NCI-H748 (cell line): ENCODE data around the gene OFD1.

Source experiments
- DNase-seq: peaks from one replicate; lab custom pipeline; 2025; ENCODE audit not compliant: unreplicated experiment; lab: John Stamatoyannopoulos, UW

Gene OFD1

DNA sequence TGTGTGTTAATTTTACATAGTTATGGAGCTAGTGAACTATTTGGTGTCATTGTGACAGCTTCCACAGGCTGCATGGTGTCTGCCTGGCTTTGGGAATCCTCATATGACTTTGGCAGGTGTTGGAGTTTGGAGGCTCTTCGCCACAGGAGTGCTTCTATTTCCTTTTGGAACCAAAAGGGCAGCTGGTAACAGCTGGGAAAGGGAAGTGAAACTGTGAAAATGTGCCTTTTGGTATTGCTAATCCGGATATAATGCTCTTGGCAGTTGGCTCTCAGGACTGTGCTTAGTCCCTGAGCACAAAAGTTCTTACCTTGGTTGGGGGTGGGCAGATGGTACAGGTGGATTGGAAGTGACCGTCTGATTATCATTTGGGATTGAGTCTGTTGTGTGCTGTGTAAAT lies 18.1 kb downstream of the OFD1 start:
- no peak for DNase-seq

DNA sequence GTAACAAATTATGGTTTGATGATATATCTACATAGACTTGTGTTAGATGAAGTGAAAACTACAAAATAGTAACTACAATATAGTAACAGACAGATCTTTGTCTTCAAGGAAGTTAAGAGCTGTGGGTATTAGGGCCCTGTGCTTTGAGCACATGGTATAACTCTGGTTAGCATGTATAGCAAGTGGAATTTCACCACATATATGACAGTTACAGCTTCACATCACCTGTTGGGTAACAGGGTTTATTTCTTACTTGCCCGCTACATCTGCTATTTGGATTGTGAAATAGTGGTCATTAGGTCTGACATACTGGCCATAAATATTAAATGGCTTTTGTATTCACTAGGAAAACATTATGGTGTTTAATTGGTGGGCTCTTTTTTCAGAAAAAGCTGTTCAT lies 20.2 kb downstream of the OFD1 start:
- no peak for DNase-seq

DNA sequence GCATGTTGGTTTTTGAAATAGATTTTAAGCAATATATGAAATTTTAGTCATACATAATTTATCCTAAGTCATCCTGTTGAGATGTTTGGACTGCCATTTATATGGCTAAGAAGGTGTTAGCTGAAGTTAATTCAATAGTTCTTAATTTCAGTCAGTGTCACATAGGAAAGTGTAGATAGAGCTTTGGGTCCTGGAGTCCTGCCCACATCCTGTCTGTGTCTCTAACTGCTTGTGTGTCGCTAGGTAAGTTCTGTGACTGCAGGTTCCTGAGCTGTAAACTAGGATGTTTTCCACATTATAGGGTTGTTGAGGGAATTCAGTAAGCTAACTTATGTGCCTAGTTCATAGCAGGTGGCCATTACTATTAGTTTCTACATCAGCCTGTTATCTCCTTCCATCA lies 20.7 kb downstream of the OFD1 start:
- DNase-seq = no peak

DNA sequence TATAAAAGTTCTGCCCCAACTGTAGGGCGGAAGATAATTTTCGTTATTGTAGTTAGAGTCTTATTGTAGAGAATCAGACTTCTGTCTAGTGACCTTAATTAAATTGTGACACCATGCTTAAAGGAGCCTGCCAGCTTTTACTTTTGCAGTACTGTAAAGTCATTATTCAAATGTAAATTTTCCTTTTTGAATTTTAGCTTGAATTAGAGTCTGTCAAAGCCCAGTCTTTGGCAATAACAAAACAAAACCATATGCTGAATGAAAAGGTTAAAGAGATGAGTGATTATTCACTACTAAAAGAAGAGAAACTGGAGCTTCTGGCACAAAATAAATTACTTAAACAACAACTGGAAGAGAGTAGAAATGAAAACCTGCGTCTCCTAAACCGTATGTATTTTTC lies 21.8 kb downstream of the OFD1 start:
- no peak for DNase-seq

DNA sequence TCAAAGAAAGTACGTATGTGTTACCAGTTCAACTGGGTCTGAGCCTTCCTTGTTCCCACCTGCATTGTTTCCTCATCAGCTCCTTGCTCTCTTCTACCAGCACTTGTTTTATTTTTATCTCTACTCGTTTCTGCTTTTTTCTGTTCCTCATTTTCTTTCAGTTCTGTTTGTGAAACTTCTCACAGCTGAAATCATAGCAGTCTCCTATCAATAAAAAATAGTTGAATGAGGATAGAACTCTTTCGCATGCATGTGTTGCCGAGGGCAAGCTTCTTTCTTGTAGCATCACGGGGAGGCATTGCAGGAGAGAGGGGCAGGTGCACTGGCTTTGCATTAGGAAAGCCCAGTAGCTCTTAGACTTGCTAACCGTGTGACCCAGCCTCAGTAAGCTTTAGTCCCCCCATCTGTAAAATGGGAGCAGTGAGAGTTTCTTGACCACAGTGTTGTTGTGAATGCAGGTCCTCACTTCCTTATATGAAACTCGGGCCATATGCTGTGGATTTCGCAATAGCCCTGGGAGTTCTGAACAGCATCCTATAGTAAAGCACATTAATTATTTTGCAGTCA lies 24.7 kb downstream of the OFD1 start:
- no peak for DNase-seq

DNA sequence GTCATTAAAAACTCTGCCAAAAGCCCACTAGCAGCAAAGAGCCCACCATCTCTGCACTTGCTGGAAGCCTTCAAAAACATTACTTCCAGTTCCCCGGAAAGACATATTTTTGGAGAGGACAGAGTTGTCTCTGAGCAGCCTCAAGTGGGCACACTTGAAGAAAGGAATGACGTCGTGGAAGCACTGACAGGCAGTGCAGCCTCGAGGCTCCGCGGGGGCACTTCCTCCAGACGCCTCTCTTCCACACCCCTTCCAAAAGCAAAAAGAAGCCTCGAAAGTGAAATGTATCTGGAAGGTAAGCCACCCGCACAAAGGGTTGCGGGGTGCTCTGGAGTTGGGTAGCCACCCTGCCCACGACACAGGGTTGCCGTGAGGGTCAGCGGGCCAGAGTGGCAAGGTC lies 25.9 kb downstream of the OFD1 start:
- DNase-seq = no peak

DNA sequence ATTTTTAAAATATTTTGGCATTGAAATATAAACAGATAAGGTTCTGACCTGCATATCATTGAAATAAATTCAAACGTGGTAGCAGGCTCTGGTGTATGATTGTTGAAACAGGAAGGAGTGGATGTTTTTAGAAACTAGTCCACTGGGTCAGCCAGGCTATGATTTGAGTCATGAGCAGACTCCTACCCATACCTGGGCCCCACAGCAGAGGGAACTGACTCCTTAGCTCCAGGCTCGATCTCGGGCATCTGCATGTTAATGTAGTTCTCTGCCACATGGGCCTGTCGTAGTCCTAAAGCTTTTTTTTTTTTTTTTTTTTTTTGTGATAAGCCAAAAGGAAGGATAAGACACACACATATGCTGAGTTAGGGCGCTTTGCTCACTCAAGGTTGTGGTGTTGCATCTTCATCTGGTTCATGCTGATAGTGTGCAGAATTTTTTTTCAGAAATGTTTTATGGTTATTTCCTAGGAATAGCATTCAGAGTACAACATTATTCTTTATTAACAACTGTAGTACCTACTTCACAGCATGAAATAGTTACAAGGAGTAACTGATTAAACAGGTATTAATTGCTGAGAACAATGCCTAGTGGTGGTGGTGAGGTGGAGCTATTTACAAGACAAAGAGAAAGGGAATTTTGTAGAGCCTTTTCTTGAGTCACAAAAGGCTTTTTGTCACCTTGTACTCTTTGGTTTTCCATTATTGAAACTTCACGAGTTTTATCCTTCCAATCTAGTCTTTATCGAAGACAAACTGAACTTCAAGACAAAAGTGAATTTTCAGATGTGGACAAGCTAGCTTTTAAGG lies 27.3 kb downstream of the OFD1 start:
- no peak for DNase-seq

DNA sequence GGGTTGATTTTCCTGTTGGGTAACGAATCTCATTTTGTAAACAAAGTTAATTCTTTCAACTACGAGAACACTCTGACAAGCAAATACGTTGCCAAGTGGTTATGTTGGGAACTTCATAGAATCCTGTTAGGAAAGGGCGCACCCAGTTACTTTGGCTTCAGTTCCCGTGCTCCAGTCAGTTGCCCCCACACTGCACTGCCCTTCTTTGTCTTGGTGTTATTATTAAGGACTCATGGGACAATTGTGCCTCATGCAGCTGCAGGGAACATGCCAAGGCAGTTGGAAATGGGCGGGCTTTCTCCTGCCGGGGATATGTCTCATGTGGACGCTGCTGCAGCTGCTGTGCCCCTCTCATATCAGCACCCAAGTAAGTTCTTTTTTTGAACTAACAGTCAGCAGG lies 28.9 kb downstream of the OFD1 start:
- no peak for DNase-seq

DNA sequence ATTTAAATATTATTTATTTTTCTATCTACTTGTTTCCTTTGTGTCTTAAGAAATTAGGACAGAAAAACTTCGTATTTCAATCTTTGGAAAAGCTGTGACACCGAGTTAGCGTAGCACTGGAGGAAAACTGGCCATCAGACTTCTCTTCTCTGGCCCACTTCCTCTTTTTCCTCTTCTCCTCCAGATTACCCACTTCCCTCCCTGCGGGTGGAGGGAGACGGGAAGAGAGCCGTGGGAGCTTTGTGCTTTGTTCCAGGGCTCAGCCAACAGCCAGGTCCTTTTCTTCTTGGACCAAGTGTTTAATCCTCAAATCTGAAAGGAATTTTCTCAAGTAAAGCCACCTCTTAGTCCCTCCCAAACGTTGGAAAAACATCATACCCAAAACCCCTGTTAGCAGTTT lies 29.7 kb downstream of the OFD1 start:
- DNase-seq = no peak

DNA sequence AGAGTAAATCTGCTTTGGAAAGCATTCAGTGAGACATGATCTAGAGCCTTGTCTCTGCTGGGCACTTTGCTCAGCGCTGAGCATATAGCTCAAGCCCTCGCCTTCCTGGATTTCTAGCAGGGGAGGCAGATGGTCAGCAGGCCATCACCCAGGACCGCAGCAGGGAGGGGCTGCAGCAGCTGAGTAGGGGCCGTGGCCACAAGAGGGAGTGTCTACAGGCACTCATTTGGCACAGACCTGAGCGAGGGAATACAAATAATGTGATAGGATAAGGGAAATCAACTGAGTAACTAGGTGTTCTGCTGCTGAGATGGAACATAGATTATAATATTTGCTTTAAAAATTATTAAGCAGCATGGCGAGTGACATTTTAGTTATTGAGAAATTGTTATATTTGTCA lies 30.2 kb downstream of the OFD1 start:
- DNase-seq = no peak

DNA sequence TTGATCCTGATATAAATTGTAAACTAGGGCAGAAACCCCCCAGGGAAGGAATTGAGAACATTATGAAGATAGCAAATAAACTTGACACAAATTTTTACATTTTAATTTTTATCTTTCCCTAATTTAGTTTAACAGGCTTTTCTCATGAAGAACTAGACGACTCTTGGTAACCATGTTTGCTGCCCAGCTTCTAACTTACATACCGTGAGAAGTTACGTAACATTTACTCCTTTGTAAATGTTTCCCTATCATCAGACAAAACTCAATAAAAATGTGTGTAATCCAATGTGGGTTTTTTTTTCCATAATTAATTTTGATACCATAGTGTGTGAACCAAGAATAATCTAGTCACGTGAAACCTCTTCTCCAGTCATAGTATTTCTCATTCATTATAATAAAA lies 34.4 kb downstream of the OFD1 start:
- no peak for DNase-seq

DNA sequence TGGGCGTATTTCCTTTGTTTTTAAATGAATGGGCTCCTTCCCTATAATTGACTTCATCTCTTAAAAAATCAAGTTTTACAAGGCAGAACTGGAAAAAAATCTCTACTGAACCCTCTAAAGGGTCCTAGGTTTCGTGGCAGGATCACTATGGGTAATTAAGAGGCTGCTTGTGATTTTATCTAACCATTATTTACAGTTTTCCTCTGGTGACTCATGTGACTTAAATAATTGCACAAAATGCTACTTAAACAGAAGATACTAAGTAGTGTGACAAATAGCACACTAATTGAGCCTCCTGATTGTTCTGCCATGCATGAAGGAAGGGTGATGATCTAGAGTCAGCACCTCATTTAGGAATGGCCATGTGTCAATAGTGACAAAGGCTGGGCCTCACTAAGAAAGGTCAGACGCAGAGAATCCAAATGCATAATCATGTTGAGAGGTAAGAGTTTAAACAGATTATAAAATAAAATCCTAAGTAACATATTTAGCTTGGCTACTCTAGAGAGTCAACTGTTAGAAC lies 35.5 kb downstream of the OFD1 start:
- peak; percentile 60 for DNase-seq

DNA sequence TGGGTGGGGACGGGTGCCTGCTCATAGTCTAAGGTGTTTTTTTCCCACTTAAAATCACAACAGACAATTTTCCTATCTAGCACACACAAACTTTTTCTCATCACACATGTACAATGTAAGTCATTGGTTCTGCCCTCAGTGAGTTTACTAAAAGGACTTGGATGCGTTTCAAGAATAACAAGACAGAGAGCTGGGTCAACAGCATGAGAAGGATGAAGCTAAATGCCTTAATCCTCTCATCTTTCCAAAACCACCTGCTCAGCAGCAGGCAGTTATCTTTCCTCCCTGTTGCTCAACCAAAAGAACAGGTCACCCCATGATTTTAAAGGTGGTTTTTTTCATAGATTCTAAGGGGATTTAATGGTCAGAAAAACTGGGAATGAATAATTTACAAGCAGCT lies 40.1 kb downstream of the OFD1 start:
- DNase-seq = peak; percentile 3

DNA sequence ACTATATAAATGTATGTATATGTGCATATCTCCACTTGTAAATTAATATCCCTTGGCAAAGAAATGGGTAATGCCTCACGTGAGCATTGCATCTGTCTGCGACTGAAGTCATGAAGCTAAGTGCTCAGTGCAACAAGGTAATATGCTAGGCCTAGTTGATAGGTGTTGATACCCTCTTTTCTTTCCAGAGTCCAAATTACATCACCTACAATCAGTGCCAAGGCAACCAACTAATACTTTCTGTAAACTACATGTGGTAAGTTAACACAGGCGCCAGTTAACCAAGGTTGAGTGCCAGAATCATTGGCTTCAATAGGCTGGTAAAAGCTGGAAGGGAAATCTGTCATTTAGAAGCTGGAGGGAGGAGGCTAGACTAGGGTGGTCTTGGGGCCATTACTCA lies 41.3 kb downstream of the OFD1 start:
- no peak for DNase-seq

DNA sequence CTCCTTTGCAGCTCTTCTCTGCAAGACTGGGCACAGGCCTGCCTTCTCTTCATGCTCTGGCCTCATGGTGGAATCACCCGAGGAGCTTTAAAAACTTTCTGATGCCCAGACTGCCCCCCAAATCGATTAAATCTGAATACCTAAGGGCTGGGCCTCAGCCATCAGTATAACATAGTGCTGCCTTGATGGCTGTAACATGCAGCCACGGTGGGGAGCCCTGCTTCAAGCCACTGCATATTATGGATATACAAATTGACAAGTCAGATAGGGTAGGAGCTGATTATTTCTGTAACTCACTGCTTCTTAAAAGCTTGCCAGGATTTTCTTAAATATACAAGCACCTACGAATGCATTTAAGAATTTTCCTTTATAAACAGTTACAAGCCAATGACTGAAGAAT lies 41.8 kb downstream of the OFD1 start:
- DNase-seq = no peak

DNA sequence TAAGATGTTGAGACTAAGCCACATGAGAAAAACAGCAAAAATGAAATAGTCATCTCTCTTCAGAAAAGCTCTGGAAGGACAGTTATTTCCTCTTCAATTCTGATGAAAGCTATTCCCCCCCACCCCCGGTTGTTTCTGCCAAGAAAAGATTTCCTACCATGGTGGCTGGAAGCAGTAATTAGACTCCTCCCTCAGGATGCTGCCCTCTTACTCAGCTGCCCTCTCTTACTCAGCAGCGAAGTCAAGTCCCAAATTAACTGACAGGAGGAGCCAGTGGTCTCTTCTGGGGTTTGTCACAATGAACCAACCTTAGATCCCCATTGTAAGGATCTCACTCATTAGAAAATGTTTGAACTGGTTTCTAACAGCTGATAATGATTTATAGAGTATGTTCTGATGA lies 44.4 kb downstream of the OFD1 start:
- no peak for DNase-seq

DNA sequence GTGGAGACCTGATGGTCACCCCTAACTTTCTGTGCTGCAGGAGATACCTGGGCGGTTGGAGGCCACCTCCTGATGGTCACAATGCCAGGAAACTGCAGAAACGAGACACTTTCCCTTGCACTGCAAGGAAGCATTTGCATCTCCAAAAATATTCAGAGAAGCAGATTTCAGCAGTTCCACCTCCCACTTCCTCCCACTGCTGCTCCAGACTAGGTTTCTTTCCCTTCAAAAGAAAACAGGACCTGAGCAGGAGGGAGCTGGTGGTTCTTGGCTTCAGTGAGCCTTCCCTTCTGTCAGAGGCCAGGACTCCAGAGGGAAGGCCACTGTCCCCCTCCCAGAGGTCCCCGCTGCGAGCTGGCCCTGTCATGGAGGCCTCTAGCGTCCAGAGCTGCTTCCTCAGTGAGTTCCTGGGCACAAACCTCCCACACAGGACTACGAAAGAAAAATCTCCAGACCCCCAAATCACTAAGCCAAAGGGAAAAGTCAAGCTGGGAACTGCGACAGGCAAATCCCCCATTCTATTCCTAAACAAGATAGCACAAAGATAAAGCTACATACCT lies 46.4 kb downstream of the OFD1 start:
- no peak for DNase-seq

DNA sequence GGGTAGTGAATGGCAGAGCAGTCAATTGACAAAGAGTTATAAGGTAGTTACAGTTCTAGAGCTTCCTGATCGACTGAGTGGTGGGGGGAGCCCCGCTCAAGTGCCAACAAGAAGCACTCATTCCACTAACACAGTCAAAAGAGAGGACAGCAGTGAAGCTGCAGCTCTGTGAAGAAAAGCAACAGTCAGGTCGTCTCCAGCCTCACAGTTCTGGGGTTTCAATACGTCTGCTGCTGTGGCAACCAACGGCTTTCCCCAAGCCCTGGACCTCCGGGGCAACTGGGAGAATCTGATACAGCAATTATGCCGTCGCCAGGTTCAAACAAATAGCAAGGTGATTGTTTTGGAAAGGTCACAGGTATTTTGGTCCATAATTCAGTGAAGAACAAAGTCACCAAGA lies 51.5 kb downstream of the OFD1 start:
- peak; percentile 87 for DNase-seq

DNA sequence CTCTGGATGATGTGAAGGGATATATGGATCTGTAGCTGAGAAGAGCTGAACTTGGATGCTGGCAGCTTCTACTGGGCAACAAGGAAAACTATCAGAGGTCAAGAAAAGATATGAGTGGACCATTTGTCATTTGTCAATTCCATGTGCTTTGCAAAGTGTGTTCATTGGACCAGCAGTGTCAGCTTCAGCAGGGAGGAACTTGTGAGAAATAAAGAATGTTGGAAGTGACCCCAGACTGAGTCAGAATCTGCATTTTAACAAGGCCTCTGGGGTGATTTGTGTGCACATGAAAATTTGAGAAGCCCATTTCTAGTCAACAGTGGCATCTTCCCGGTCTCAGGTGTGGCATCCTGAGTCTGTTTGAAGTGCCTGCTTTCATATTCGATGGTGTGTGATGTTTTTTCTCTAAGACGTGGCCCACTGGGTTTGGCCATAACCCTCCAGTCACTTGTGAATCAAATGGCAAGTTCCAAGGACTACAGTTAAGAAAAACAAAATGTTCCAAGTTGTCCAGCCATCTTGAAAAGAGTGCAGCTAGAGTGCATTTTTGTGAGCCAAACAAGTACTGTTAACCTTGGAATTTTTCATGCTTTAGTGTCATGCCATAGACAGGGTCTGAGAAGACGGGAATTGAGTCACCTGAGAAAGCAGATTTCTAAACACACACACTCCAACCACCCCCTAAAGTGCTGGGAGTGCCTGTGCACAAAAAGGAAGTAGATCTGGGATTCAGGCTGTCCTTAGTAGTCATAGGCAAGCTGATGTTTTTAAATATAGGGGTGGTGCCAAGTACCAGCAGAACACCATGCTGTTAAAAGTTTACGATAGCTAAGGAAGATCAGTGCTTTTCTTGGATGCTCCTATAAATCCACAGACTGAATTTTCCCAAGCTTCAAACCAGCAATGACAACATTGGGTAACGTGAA lies 55.9 kb downstream of the OFD1 start:
- no peak for DNase-seq

DNA sequence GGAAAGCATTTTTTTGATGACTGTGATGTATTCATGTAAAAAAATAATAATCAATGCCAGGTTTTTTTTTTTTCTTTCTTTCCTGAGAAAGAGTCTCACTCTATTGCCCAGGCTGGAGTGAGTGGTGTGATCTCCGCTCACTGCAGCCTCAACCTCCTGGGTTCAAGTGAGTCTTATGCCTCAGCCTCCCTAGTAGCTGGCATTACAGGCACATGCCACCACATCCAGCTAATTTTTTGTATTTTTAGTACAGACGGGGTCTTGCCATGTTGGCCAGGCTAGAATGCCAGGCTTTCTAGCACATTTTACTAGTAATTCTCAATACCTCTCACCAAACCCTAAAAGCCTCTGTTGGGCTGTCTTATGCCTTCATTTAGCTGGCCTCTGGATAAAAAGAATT lies 56.6 kb downstream of the OFD1 start:
- no peak for DNase-seq

DNA sequence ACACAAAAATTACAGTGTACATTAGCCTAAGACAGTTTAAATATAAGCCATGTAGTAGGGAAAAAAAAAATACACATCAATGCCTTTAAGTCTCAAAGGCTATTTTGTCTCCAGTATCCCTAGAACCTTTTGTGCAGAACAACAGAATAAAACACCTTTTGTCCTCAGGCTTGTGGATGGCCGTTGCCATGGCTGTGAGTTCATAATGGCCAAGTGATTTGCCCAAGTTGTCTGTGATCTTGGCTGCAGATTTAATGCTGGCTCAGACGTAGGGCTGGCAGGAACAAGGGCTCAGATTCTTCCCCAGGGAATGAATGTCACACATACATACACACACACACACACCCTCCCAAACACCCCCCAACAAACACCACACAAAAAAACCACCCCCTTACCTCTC lies 57.0 kb downstream of the OFD1 start:
- DNase-seq = peak; percentile 67
